HG03159 (cell line): Measurements from ENCODE around the gene TEX2.

Experiments used
- ATAC-seq: cut with Tn5 transposase; IDR thresholded peaks from one replicate; pipeline ENCODE4 v1.9.1; 2021; ENCODE audit warnings: mild to moderate bottlenecking, moderate library complexity; ENCODE audit not compliant: unreplicated experiment

TEX2 gene

DNA sequence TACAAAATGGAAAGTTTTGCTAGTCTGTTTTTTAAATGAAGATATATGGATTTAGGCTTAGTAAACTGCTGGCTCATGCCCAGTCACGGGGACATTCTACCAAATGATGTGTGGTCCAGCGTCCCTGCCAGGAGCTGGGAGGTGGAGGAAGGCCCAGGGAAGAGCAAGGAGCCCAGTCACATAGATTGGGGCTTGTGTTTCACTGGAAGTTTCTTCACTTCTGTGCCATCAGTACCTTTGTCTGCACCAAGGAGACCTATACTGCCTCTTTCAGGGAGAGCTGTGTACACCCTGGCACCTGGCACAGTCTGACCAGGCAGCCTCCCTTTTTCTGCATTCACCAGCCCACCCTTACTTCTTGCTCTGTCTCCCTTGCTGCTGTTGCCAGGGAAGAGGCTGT, 100.5 kb downstream of the TEX2 start:
- no peak for ATAC-seq

DNA sequence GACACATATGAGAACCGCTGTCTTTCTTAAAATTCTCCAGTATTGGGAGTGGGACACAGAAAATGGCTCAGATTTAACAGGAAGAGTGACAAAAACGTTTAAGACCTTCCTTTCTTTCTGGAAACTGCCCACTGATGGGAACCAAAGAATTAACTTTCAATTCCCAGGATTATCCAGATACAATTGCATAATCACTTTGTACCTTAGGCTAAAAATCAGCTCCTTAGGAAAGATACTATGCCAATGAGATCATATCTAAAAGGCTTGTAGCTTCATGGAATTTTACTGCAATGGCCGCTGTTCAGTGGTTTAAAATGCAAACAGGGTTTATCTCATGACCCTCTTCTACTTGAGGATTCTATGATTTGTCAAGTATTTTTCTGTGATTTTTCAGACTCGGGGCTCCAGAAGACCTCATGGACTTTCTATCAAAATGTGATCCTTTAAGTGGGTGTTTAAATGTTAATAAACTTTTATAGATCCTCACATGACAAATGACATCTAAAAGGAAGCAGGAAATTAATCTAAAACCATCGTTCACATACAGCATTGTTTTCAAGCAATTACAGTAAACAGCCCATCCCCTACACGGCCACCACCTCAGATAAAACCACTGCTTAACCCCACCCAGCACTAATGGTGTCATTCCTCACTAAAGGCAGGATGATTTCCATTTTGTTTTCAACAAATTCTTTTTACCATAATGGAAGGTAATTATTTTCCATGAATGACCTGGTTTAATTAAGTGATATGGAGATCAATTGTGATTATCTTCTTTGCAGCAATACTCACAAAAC, 101.5 kb downstream of the TEX2 start:
- no peak for ATAC-seq

DNA sequence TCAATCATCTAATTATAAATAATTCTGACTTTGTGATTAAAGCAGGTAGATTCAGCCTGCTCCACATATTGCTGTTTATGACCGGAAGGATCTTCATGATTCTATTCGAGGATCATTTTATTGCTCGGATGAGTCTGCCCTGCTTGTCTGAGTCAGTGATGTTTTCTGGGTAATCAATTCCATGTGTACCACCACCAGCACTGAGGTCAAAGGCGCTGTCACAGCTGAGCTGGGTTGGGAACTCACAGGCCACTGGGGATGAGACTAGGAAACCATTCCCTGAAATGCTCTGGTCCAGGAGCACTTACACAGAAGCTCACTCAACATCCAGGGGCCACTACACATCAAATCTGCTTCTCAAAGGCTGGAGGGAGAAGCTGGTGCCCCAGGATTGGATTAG, 102.7 kb downstream of the TEX2 start:
- ATAC-seq, result no peak

DNA sequence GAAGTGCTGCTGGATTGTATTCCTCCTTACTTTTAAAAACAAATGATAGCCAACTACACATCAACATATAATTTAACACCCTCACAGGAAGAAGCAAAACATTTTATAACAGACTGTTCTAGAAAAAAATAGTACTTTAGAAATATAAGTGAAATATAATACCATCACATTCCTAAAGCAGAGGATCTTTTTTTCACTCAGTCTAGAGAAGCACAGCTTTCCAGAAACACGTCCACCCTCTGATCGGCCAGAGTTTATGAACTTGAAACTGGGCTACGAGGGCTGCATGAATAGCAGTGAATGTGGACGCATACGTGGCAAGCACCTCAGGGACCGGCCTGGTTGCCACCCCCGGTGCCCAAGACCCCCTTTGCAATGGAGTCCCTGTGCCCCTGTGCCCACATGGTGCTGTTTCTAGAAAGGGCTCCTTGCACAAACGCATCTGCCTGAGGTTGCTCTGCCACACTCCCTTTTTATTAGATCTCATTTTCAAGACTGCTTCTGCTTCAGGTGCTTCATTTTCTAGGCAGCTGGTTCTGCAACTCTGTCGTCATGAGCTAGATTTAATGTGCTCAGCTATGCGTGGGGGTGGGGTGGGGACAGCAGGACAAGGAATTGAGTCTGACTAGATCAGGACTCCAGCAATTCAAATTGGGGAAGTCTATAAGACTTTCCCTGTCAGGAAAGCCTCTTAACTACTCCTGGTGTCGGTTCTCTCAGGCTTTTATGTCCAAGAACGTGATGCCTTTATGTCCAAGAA, 104.0 kb downstream of the TEX2 start:
- ATAC-seq, result no peak

DNA sequence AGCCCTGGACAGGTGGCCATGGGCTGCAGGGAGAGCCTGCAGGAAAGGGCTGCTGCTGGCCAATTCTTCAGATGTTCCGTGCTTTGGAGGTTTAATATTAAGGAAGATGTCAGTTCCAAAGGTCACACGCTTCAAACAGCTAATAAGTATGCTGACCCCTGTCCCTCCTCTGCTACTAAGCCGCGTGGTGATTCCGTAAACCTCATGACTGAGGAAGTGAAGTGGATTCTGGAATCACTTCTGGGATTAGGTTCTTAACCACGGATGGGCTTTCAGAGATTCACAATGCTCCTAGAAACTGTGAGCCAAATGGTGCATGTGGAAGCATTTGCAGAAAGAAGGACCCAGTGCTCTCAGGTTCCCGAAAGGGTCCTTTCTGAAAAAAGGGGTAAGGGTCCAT, 104.7 kb downstream of the TEX2 start:
- no peak for ATAC-seq

DNA sequence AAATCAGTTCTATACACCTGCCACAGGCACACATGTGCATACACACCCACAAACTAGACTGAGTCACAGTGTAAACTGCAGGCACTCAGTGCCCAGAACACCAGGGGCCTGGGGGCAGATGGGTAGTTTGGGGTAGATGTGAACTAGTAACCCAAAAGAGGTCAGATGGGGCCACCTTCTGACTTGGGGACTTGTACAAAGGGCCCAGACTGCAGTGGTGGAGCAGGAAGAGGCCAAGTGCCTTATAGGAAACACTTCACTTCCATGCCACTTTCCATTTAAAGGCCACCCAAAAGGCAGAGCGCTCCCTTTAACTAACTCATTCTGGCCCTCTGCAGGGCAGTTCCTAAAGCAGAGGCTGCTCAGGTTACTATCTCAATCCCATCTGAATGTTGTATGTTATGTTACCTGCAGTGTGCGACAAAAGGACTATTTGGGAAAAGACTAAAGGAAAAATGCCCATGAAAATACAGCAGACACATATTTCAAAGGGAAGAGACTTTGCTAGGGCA, 105.3 kb downstream of the TEX2 start:
- ATAC-seq, result no peak

DNA sequence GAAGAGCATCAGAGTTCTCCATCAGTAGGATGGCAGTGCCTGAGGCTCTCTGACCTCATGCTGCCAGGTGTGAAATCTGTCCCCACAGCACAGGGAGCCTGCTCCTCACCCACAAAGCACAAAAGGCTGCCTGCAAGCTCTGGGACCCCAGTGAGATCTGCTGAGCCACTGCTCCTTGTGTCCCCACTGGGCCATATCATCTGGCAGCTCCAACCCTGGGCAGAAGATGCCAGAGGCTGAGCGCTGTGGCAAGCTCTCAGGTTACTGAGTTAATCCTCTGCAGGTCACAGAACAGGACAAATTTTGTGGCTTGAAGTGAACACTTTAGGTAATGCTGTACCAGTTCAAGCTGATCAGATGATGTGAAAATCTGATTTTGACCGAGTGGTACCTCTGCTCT, 106.4 kb downstream of the TEX2 start:
- no peak for ATAC-seq

DNA sequence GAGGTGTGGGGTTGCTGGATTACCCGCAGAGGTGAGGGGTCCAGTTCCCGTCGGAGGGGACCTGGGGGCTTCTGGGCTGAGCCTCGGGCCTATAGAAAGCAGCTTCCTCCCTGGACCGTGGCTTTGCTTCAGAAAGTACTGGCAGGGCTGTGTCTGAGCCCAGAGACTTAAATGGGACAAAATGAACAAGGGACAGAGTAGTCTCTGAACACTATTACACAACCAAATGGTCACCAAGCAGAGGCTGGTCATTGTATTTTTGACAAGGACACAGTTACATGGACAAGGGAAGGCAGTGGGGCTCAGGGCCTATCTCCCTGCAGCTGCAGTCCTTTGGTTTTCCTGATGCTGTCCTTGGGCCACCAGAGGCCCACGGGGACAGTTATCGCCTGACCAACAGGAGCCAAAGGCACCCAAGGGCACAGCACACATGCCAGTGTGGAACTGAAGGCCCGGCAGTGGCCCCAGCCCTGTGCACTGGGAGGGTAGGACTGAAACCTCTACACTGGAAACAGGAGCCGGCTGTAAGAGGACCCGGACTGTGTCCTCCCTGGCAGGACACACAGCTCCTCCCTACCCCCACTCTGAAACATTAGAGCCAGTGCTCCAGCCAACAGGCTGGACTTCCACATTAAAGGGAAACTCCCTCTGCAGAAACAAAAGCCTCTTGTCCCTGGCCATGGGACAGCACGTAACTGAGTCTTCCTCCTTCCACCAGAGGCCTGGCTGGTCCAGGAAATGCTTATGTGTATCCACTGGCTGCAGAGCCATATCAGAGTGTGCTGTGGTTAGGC, 107.1 kb downstream of the TEX2 start:
- no peak for ATAC-seq

DNA sequence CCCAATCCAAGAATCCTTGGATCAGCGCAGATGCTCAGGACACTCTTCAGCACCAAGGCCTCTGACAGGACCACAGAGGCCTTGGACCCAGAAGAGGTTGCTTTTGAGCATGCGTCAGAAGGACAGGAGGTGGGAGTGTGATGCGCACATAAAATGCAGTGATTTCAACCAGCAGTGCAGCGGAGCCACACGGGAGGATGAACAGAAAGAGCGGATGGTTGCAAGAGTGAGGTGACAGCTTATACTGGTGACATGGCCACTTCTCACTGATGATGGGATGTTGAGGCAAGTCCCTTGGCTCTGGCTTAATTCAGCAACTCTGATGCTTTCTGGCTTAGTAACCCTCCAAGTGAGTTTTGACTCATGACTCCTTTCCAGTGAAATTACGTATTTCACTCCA, 107.9 kb downstream of the TEX2 start:
- ATAC-seq, result no peak

DNA sequence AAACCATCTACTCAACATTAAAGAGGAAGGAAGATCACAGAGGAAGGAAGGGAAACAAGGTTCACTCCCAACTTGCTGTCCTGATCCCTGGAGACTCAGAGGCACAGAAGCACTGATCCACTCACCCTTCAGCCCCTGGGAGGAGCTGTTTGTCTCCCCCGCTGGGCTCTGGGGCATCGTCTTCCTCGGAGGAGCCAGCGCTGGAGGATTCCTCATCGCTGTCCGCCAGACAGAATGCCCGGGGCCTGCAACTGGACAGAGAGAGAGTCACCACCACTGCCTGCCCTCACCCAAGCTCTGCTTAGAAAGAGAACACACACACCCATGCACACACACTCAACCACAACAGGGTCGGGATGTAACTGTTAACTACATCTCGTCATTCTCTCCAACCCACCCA, 108.3 kb downstream of the TEX2 start:
- ATAC-seq, result no peak

DNA sequence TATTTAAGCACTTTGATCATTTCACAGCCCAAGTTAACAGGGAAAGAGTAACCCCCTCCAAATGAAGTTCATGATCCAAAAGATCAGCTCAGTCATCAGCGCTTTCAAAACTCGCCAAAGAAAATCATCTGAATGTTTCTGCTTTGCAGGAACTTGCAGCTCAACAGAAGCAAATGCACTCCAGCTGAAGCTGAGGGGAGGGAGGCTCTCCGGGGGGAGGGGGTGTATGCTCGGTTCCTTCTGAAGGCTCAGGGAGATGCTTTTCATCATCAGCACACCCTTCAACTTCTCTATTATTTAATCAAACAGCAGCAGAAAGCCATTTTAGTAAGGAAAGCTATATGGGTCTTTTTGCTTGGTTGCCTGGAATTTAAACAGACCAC, 108.8 kb downstream of the TEX2 start:
- no peak for ATAC-seq

DNA sequence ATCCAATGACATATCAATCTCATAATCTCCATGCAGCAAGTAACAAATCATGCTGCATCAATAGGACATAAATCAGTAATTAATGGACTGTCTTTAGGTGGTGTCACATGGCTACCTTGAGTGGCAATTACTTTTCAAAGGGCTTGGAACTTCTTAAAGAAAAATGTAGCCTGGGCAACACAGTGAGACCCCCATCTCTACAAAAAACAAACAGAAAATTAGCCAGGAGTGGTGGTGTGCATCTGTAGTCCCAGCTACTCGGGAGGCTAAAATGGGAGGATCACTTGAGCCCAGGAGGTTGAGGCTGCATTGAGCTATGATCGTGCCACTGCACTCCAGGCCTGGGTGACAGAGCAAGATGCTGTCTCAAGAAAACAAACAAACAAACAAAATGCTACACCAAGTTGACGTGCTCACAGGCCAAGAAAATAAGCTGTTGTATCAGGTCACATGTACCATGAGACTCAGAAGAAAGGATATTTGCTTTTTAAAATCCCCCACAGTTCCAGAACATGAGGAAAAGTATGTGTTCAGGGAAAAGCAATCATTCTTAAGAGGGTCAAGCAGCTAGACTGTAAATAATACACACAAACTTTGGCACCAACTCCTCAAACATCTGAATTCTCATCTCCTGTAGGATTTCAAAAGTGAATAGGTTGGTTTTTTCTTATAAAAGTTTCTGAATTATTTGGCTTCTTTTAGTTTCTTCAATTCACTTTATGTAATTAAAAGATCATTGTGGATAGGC, 109.3 kb downstream of the TEX2 start:
- no peak for ATAC-seq

DNA sequence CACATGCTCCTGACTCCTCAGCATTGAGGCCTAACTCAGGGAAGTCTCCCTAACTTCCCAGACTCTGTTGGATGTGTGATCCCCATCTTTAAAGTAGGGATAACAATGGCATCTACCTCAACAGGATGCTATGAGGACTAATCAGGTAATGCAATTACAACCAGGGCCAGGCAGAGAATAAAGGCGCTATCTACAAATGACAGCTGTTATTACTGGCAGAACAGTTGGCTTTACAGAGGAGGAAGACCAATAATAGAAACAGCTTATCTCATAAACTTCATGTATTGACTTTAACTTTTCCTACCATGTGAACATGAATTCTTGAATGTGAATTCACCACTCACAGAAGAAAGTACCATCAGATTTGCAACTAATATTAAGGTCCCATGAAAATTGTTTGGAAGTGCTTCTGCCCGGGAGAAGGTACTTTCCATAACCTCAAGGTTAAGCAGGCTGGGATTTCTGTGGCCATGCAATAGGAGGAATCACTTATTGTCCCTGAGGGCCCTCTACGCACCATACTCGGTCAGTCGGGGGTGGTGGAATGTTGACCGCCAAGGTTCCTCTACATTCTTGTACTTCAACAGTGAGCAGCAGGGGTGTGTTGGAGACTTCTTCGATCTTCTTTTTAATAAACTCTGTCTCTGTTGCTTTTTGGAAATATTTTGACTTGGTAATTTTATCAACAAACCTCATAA, 110.5 kb downstream of the TEX2 start:
- no peak for ATAC-seq

DNA sequence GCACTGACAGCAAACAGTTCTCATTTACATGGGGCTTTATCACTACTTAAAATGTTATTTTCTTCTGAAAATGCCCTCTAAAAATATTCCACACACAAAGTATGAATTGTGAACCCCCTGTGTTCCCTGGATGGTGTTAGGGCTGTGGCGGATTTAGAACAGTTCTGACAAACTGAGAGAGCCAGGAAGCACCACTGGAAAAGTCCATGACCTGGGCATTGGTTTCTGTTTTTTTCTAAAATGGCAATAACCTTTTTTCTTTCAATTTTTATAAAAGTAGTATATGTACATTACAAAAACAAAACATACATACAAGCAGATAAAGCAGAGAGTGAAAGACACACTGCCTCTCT, 112.1 kb downstream of the TEX2 start:
- ATAC-seq, result no peak

DNA sequence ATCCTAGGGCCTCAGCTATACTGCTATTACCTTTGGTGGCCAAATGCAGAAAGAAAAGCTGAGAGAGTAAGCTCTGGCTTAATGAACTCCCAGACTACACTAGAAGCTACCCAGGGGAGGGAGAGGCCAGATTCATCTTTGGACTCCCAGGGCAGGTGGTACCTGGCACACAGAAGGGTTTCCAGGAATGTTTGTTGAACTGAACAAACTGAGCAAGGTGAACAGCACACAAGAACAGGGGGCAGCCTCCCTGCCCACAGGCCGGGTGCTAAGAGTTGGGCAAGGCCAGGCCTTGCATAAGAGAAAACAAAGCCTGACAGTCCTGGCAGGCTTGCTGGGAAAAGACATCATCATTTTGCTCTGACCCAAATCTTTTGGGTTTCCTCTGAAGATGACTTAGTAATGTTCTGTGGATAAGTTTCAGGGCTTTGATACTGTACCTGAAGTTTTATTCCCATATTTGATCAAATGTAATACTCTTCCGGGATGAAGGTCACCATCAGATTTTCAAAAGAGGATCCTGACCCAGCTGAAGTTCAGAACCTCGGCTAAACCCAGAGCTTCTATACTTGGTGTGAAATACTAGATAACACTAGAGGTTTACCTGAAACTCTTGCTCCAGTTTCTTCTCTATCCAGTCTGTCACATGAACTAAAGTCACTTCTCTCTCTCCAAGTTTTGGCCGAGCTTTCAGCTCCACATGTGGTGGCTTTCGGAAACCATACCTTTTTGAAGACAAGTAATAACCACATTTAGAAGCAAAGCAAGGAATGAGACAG, 112.6 kb downstream of the TEX2 start:
- no peak for ATAC-seq

DNA sequence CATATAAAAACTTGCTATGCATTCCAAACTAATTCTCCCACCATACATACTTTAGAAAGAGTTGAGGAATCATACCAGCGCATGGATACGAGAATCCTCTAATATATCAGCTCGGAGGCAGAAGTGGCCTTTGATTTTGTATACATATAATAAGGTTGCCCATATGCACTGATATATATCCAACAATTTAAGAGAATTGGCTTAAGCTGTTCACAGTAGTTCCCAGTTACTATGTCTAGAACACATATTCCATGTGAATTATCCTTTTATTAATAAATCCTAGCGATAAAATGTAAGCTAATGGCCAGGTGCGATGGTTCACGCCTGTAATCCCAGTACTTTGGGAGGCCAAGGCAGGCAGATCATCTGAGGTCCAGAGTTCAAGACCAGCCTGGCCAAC, 113.9 kb downstream of the TEX2 start:
- ATAC-seq, result no peak

DNA sequence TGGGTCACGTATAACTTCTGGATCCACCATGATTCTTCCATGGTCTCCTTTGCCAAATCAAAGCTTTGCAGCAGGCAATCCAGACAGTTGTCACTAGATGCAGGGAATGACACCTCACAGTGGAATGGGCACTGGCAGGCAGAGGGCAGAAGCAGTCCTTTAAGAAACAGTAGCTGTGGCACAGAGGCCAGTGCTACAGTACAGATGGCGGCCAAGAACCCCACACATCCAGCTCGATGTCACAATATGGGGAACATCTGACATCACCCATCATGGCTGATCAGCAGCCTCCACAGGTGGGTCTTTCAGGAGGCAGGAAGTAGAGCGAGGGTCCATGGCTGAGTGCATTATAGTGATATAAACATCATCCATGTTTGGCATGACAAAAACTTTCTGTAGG, 114.4 kb downstream of the TEX2 start:
- no peak for ATAC-seq

DNA sequence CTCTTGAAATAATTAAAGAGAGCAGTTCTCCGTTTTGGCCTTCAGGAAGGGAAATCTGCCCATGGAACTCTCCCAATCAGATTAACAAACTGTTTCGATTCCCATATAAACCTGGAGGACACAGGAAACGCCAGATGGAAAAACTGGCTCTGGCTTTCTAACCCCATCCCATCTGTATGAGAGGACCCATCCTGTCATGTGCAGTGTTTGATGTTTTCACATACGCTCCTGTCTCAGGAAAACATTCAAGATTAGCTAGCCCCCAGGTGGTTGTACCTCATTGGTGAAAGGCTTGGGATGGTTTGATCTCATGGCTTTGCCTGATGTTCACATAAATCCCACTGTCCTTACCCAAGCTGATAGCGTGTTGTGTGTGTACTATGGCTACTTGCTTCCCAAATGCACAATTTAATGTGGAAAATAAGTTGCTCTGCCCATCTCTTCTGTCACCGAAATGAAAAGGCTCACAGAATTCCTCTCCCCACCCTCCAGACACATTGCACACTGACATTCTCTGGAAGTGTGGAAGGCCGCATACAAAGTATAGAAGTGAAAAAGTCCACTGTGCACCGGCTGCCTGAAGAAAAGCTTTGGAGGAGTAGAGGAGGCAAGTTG, 114.9 kb downstream of the TEX2 start:
- ATAC-seq, result no peak
